GM23338 (cell line): ENCODE measurements around the gene ETV4. TPM values are rescaled to one million over a fixed set of nuclear protein-coding genes. Genes with fewer than 3 reads are reported as not detected.

Experiments
- ATAC-seq: fragments of 200-7000 bp; cut with Tn5 transposase; 3 replicates; pipeline ENCODE4 v1.9.1; 2020
- DNase-seq: peaks from one replicate; pipeline ENCODE4 v3.0.0-alpha.2; 2015; ENCODE audit warnings: low spot score
- H2AFZ ChIP-seq: fragments of 200-600 bp; sonication (generic); 2 replicates; pipeline ENCODE4 v1.8.0; 2016; ENCODE audit warnings: antibody characterized with exemption, mild to moderate bottlenecking, moderate library complexity
- H3F3A ChIP-seq: fragments of 200-600 bp; sonication (generic); replicated peaks from 2 replicates; pipeline ENCODE4 v1.8.0; 2017; ENCODE audit warnings: antibody characterized with exemption, mixed run types, low read depth
- H3K27ac ChIP-seq: fragments of 200-600 bp; sonication (generic); 2 replicates; pipeline ENCODE4 v1.6.1; 2016; ENCODE audit warnings: low read depth
- H3K27me3 ChIP-seq: fragments of 200-600 bp; sonication (generic); 2 replicates; pipeline ENCODE4 v1.8.0; 2016; ENCODE audit warnings: mild to moderate bottlenecking, mixed run types, moderate library complexity; ENCODE audit not compliant: insufficient read depth
- H3K36me3 ChIP-seq: fragments of 200-600 bp; sonication (generic); 2 replicates; pipeline ENCODE4 v1.8.0; 2016; ENCODE audit warnings: mild to moderate bottlenecking; ENCODE audit not compliant: insufficient read depth
- H3K4me1 ChIP-seq: fragments of 200-600 bp; sonication (generic); 2 replicates; pipeline ENCODE4 v1.8.0; 2016; ENCODE audit warnings: mild to moderate bottlenecking, moderate library complexity; ENCODE audit not compliant: insufficient read depth
- H3K4me2 ChIP-seq: fragments of 200-600 bp; sonication (generic); 2 replicates; pipeline ENCODE4 v1.7.1; 2017; ENCODE audit warnings: mixed run types
- H3K4me3 ChIP-seq: fragments of 200-600 bp; sonication (generic); 2 replicates; pipeline ENCODE4 v1.6.1; 2016; ENCODE audit warnings: mixed run types
- H3K79me2 ChIP-seq: fragments of 200-600 bp; sonication (generic); replicated peaks from 2 replicates; pipeline ENCODE4 v1.8.0; 2017; ENCODE audit warnings: mild to moderate bottlenecking; ENCODE audit not compliant: insufficient read depth
- H3K9me2 ChIP-seq: fragments of 200-600 bp; sonication (generic); 2 replicates; pipeline ENCODE4 v1.8.0; 2017; ENCODE audit not compliant: insufficient read depth
- H4K20me1 ChIP-seq: fragments of 200-600 bp; sonication (generic); replicated peaks from 2 replicates; pipeline ENCODE4 v1.8.0; 2017; ENCODE audit warnings: mild to moderate bottlenecking; ENCODE audit not compliant: insufficient read depth
- H3K27ac Mint-ChIP-seq: 2 replicates; pipeline ENCODE4 v1.8.0; 2020; ENCODE audit warnings: inconsistent platforms, mild to moderate bottlenecking, moderate library complexity, mixed read lengths
- H3K27me3 Mint-ChIP-seq: 3 replicates; pipeline ENCODE4 v1.8.0; 2022; ENCODE audit warnings: low read depth, mild to moderate bottlenecking, moderate library complexity, mixed read lengths, inconsistent platforms; ENCODE audit not compliant: insufficient read depth, poor library complexity
- H3K36me3 Mint-ChIP-seq: 3 replicates; pipeline ENCODE4 v1.8.0; 2021; ENCODE audit warnings: low read depth, mild to moderate bottlenecking, inconsistent platforms, moderate library complexity, mixed read lengths
- H3K4me1 Mint-ChIP-seq: 3 replicates; pipeline ENCODE4 v1.8.0; 2020; ENCODE audit warnings: mild to moderate bottlenecking, inconsistent platforms, mixed read lengths
- H3K4me3 Mint-ChIP-seq: 3 replicates; pipeline ENCODE4 v1.8.0; 2021; ENCODE audit warnings: moderate library complexity, mild to moderate bottlenecking, inconsistent platforms, mixed read lengths
- H3K9me3 Mint-ChIP-seq: 3 replicates; pipeline ENCODE4 v1.8.0; 2020; ENCODE audit warnings: moderate library complexity, mild to moderate bottlenecking, inconsistent platforms, mixed read lengths
- CREB1 ChIP-seq: fragments of 250-450 bp; sonication (Bioruptor Pico); IDR thresholded peaks from 2 replicates; pipeline ENCODE4 v1.5.0; 2020; ENCODE audit warnings: low read depth, mild to moderate bottlenecking, moderate library complexity
- EZH2 ChIP-seq: fragments of 200-600 bp; sonication (generic); IDR thresholded peaks from one replicate; pipeline ENCODE4 v1.8.0; 2017; ENCODE audit warnings: antibody characterized with exemption, mild to moderate bottlenecking, low read depth; ENCODE audit not compliant: unreplicated experiment
- JUNB ChIP-seq: IDR thresholded peaks from one replicate; pipeline ENCODE4 v1.6.1; 2016; ENCODE audit warnings: antibody characterized with exemption; ENCODE audit not compliant: unreplicated experiment
- NANOG ChIP-seq: IDR thresholded peaks from 2 replicates; pipeline ENCODE4 v1.6.1; 2016; ENCODE audit warnings: antibody characterized with exemption, borderline replicate concordance
- ZNF114 ChIP-seq: fragments of 250-450 bp; sonication (Bioruptor Pico); IDR thresholded peaks from 2 replicates; pipeline ENCODE4 v1.5.0; 2020; ENCODE audit warnings: mild to moderate bottlenecking, moderate library complexity
- ZNF462 ChIP-seq: fragments of 250-450 bp; sonication (Bioruptor Pico); IDR thresholded peaks from 2 replicates; pipeline ENCODE4 v1.5.0; 2020; ENCODE audit warnings: mild to moderate bottlenecking, moderate library complexity
- polyA plus RNA-seq: library from polyadenylated mRNA; unstranded; fragments of >200 nt; fragmentation: Nextera tagmentation; extraction: Ambion mirVana; gene quantifications from 2 replicates; pipeline ENCODE4 v1.2.1, GENCODE V29; 2016
- total RNA-seq: library from RNA; depleted of rRNA; stranded (reverse); fragments of >200 nt; shearing (Covaris generic); gene quantifications from 2 replicates; pipeline ENCODE4 v1.2.3, GENCODE V29; 2014
- TF ChIP-seq, protein P1 (sequence below): IDR thresholded peaks from 2 replicates; pipeline ENCODE4 v1.6.1; 2016; ENCODE audit warnings: antibody characterized with exemption
- TF ChIP-seq, protein P2 (sequence below): IDR thresholded peaks from one replicate; pipeline ENCODE4 v1.6.1; 2018; ENCODE audit warnings: antibody characterized with exemption; ENCODE audit not compliant: unreplicated experiment

ETV4 gene
- total and polyA plus RNA-seq, 2 experiments from 2014 or later, result 97.2 to 149 TPM

DNA sequence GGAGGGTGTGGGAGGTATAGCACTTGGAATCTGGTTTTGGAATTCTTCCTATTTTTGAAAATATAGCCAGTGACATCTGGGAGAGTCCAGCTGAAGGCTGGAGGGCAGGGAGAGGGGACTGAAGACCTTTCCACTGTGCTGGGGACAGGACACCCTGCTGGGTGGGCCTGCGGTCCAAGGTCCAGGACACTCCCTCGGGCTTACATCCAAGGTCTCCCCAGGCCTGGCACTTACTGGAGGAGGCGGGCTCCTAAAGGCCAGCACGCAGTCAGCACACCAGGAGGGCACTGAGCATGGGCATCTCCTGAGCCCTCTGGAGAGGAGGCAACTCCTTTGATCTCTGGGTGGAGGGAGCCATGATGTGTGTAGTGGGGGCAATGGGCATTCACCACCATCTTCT is 35.5 kb upstream of the ETV4 start:
- Mint-ChIP-seq H3K4me3 (no peak overlapping the region), H3K36me3 (no peaks in the 10 kb centered on the region), H3K27me3 (peaks cover 15% of the 10 kb centered on the region), H3K27ac (no peak overlapping the region), H3K4me1 (peaks cover 31% of the 10 kb centered on the region), H3K9me3 (no peaks in the 10 kb centered on the region)
- Histone ChIP-seq H3K4me2 (no peak overlapping the region), H3K4me3 (no peak overlapping the region), H3K79me2 (no peaks in the 10 kb centered on the region), H3F3A (0 out of 2 replicates have a peak, but pooled peaks cover 4% of the 10 kb centered on the region), H4K20me1 (no peaks in the 10 kb centered on the region), H3K27ac (no peak overlapping the region), H3K4me1 (peaks cover 28% of the 10 kb centered on the region), H3K9me2 (no peaks in the 10 kb centered on the region), H2AFZ (no peak overlapping the region), H3K27me3 (no peaks in the 10 kb centered on the region), H3K36me3 (no peaks in the 10 kb centered on the region)
- DNase-seq, result no peak
- TF ChIP-seq, protein P1, sequence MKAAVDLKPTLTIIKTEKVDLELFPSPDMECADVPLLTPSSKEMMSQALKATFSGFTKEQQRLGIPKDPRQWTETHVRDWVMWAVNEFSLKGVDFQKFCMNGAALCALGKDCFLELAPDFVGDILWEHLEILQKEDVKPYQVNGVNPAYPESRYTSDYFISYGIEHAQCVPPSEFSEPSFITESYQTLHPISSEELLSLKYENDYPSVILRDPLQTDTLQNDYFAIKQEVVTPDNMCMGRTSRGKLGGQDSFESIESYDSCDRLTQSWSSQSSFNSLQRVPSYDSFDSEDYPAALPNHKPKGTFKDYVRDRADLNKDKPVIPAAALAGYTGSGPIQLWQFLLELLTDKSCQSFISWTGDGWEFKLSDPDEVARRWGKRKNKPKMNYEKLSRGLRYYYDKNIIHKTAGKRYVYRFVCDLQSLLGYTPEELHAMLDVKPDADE, result no peak
- no peak for ATAC-seq

GRCh38 chr17:43581130-43581529 is 35.0 kb upstream of the ETV4 start:
- Mint-ChIP-seq H3K9me3 (no peaks in the 10 kb centered on the region), H3K36me3 (no peaks in the 10 kb centered on the region), H3K4me1 (peaks cover 35% of the 10 kb centered on the region), H3K4me3 (no peak overlapping the region), H3K27me3 (peaks cover 16% of the 10 kb centered on the region), H3K27ac (no peak overlapping the region)
- no peaks in the 10 kb centered on the region for H3K9me2 ChIP-seq
- H3K36me3 ChIP-seq, result no peaks in the 10 kb centered on the region
- no peaks in the 10 kb centered on the region for H4K20me1 ChIP-seq
- no peak overlapping the region for H2AFZ ChIP-seq
- no peak for ATAC-seq
- H3F3A ChIP-seq, result 0 out of 2 replicates have a peak, but pooled peaks cover 4% of the 10 kb centered on the region
- no peaks in the 10 kb centered on the region for H3K79me2 ChIP-seq
- TF ChIP-seq EZH2 (no peak), JUNB (no peak), NANOG (no peak), ZNF462 (CRISPR knock-in tag) (no peak), ZNF114 (no peak), CREB1 (CRISPR knock-in tag) (no peak)
- TF ChIP-seq, protein P1, result no peak
- TF ChIP-seq, protein P2, sequence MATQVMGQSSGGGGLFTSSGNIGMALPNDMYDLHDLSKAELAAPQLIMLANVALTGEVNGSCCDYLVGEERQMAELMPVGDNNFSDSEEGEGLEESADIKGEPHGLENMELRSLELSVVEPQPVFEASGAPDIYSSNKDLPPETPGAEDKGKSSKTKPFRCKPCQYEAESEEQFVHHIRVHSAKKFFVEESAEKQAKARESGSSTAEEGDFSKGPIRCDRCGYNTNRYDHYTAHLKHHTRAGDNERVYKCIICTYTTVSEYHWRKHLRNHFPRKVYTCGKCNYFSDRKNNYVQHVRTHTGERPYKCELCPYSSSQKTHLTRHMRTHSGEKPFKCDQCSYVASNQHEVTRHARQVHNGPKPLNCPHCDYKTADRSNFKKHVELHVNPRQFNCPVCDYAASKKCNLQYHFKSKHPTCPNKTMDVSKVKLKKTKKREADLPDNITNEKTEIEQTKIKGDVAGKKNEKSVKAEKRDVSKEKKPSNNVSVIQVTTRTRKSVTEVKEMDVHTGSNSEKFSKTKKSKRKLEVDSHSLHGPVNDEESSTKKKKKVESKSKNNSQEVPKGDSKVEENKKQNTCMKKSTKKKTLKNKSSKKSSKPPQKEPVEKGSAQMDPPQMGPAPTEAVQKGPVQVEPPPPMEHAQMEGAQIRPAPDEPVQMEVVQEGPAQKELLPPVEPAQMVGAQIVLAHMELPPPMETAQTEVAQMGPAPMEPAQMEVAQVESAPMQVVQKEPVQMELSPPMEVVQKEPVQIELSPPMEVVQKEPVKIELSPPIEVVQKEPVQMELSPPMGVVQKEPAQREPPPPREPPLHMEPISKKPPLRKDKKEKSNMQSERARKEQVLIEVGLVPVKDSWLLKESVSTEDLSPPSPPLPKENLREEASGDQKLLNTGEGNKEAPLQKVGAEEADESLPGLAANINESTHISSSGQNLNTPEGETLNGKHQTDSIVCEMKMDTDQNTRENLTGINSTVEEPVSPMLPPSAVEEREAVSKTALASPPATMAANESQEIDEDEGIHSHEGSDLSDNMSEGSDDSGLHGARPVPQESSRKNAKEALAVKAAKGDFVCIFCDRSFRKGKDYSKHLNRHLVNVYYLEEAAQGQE, result no peak
- DNase-seq, result no peak
- H3K27ac ChIP-seq, result no peak overlapping the region
- H3K4me1 ChIP-seq, result peaks cover 32% of the 10 kb centered on the region
- no peaks in the 10 kb centered on the region for H3K27me3 ChIP-seq
- no peak overlapping the region for H3K4me2 ChIP-seq
- no peak overlapping the region for H3K4me3 ChIP-seq
